CD4-positive, alpha-beta T cell treated with Interleukin-17A for 4 hours (primary cell): ENCODE data around the gene SLC25A11.
A peak's percentile ranks its signal among the peaks of the same experiment; 100 is the strongest.

Source experiments
- DNase-seq: peaks from one replicate; pipeline ENCODE4 v3.0.0-alpha.2; 2020; ENCODE audit warnings: mixed read lengths

Gene SLC25A11

DNA sequence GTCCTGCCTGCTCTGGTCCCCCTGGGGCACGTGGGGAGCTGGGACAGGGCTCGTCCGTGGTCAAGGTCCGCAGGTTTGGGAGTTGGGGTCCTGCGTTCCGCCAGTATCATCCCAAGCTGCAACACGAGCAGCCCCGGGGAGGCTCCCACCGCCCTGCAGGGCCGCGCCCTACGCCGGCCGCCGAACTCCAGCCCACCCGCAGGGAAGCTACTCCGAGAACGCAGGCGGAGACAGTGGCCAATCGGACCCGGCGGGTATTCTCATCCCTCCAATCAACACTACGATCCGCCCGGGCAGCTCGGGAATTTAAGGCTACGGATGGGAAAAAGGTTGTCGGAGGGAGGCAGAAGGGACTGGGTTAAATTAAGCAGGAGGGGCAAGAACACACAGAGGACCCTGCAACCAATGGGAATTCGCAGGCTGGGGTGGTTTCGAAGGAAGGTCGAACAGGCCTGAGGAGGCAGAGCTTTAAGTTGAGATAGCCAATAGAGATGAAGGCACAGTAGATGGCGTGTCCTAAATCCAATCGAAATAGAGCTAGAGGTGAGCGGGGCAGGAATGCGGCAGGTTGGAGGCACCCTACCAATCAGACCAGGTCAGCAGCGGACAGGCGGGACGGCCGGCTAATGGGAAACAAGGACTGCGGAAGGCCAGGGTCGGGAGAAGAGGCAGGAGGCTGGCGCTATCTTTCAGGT is 27.1 kb upstream of the SLC25A11 start:
- DNase-seq = peak; percentile 94

- DNase-seq = no peak
Observed at GRCh38 chr17:4965311-4965986, 25.6 kb upstream of the SLC25A11 start.

DNA sequence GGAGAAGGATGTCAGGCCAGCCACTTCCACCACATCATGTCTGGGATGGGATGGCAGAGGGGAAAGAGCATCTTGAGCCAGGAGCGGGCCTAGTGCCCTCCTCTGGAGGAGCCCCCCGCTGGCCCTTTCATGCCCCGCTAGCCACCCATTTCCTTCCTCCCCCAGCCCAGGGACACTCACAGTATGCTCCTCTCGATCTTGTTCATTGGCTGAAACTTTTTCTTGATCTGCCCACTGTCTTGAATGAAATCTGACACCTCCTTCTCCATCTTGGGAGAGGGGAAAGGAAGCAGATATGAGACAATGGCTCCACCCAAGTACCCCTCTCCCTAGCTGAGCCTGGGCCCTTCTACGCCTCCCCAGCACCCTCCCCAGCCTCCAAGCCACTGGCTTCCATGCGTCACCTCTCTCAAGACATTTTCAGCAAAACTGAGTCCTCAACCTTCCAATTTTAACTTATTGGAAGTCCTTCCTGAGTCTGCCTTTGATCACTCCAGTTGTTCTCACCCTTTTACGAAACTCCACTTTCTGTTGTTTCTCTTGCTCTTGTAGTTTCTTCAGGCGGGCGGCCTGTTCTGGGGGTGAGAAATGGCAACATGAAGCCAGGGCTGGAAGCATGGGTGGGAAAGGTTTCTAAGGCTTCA is 20.6 kb upstream of the SLC25A11 start:
- DNase-seq = no peak

GRCh38 chr17:4959261-4959965 is 19.6 kb upstream of the SLC25A11 start:
- no peak for DNase-seq

DNA sequence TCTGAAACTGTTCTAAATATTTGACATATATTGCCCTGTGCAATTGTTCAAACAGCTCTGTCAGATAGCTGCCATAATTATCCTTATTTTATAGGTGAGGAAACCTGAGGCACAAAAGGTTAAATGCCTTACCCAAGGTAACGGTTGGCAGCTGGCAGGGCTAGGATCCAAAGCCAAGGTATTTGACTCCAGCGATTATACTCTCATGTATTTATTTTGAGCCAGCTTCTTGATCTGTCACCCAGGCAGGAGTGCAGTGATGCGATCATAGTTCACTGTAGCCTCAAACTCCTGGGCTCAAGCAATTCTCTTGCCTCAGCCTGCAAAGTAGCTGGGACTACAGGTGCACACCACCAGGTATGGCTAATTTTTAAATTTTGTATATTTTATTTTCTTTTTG is 18.3 kb upstream of the SLC25A11 start:
- no peak for DNase-seq

GRCh38 chr17:4956493-4957061 is 16.7 kb upstream of the SLC25A11 start:
- peak; percentile 76 for DNase-seq

DNA sequence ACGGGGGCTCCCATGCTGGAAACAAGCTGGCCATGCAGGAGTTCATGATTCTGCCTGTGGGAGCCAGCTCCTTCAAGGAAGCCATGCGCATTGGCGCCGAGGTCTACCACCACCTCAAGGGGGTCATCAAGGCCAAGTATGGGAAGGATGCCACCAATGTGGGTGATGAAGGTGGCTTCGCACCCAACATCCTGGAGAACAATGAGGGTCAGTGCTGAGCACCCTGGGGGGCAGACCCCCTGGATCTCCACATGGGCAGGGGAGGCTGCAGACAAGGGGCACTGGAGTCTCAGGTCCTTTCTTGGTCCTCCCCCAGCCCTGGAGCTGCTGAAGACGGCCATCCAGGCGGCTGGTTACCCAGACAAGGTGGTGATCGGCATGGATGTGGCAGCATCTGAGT is 15.2 kb upstream of the SLC25A11 start:
- no peak for DNase-seq

DNA sequence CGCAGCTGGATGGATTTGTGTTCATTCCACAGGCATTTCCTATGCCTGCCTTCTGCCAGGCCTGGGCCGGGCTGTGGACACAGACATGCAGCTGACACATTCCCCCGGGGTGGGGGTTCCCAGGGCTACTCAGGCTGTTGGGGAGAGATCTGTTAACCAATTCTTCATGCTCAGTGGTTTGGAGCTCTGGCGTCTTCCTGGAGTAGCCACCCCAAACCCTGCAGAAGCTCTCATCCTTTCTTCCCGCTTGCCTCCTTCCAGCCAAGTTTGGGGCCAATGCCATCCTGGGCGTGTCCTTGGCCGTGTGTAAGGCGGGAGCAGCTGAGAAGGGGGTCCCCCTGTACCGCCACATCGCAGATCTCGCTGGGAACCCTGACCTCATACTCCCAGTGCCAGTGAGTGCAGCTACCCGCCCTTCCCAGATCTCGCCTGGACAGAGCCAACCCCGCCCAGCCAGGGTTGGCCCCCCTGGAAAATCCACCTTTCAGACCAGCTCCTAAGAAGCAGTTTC is 13.7 kb upstream of the SLC25A11 start:
- DNase-seq = no peak

DNA sequence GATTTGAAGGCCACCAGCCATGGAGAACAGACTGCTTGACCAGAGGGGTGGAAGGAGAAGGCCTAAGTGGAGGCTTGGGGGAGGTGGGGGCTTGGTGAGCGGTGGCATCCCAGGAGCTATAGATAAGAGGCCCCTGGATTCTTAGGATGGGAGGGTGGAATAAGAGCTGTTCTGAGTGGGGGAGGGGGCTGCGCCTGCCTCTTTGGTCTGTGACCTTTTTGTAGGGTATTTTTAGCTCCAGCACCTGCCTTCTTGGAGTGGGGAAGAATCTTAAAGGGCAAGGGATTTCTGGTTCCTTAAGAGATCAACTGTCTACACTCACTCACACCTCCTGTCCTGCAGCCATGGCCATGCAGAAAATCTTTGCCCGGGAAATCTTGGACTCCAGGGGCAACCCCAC is 11.6 kb upstream of the SLC25A11 start:
- no peak for DNase-seq

DNA sequence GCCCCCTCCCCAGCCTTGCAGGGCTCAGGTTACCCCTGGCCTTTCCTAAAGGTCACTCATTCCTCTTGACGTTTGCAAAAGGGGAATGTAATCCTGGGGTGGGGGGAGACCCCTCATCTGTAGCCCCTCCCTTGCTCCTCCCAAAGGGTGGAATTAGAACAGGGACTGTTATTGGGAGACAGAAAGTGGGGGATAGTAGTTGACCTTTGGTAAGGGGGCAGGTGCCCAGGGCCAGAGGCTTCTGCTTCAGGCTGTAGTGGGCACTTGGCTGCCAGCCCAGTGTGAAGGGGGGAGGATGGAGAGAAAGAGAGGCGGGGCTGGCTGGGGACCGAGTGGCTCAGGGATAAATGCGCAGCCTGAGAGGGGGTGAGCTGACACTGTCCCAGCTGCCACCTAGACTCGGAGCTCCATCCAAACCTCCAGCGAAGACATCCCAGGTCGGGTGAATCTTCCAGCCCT is 10.9 kb upstream of the SLC25A11 start, which contains the start of gene ENO3:
Gene ENO3 (plus strand): TSS at position 374 of the 459 bp plus-strand sequence. CDS start 711 bp downstream, outside the sequence.
- no peak for DNase-seq

- DNase-seq = peak; percentile 76
Observed at GRCh38 chr17:4950075-4950745, 10.4 kb upstream of the SLC25A11 start.

GRCh38 chr17:4949321-4950074 is 9.7 kb upstream of the SLC25A11 start:
- DNase-seq = peak; percentile 77

DNA sequence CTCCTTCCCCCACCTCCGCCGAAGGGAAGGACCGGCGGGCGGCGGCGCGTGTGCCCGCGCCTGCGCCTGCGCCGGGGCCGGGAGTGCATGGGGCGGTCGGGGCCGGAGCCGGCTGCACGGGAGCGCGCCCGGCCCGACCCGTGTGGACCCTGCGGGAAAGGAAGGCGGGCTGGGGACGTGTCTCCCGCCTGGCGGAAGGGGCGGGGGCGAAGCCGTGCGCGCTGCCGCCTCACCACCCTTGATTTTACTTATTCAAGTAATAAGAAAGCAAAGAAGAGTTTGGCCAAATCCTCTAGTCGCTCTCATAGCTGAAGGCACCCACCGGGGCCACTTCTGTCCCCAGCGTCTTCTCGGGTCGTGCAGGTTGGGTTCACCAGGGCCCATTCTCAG is 9.1 kb upstream of the SLC25A11 start:
- peak; percentile 82 for DNase-seq

- DNase-seq = peak; percentile 97
Observed at GRCh38 chr17:4948166-4948930, 8.5 kb upstream of the SLC25A11 start, which contains the start of gene PFN1. PFN1 (minus strand) TSS chr17:4948530; CDS start chr17:4948394, 136 bp downstream.

DNA sequence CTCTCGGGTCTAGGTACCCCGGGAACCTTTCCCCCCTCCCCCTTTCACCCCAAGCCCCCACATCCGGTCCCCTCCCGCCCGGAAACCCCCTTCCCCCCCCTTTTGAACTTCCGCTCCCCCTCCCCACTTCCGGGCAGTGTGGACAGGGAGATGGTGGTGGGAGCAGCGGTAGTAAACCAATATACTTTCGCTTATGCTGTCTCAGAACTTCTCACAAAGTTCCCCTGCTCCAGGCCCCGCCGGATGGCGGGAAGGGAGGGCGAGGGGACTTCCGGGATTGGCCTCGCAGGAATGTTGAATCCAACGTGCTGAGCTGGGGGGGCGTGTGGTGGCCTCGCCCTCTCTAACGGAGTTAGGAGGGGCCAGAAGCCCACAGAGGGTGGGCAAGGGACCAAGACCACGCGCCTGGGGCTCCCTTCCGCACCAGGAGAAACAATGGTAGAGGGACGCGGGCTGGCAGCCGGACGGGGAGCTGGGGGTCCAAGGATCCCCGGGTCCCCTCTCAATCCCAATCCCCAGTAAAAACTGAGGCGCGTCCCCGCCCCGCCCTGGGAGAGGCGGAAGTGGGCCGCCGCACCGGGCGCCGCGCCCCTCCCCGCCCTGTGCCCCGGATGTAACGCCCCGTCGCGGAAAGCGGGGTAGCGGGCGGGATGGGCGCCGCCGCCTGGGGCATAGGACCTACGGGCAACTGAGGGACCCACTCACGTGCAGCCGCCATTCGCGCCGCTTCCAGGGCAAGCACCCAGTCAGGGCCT is 7.7 kb upstream of the SLC25A11 start:
- DNase-seq = peak; percentile 79

DNA sequence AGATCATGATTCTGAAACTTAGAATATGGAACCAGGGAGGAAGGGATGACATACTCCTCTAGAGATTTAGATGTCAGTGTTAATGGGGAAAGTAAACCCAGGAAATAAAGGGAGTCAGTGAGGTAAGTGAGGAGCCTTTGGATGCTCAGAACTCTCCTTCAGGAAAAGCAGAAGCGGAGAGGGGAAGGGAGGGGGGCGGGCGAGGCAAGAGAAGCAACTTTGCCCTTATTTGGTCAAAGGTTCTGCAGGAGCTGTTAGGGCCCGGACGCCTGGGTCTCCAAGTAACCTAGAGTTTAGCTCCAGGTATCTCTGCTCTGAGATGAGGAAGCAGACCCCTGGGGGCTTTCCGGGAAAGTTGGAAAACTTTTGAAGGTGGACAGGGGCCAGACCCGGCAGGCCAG is 7.2 kb upstream of the SLC25A11 start:
- no peak for DNase-seq

GRCh38 chr17:4946312-4946976 is 6.6 kb upstream of the SLC25A11 start:
- DNase-seq = no peak

- DNase-seq = no peak
Observed at GRCh38 chr17:4945944-4946280, 6.1 kb upstream of the SLC25A11 start.
